Osteoblast (primary cell): ENCODE data around the gene FOXL3. TPM values are rescaled to one million over a fixed set of nuclear protein-coding genes. Genes with fewer than 3 reads are reported as not detected.
"Not testable (repeated sequence)": the region's sequence is repeated elsewhere in the genome, so short reads cannot be mapped to it uniquely, and the experiment has no call there.

ENCODE experiments used
- DNase-seq: peaks from one replicate; pipeline ENCODE4 v3.0.0; 2011; ENCODE audit warnings: low spot score, mixed read lengths; ENCODE audit not compliant: insufficient read length; ENCODE audit errors: missing footprints
- H2AFZ ChIP-seq: 2 replicates; pipeline ENCODE4 v1.6.0; 2011; ENCODE audit warnings: mild to moderate bottlenecking, low read length
- H3K27ac ChIP-seq: 2 replicates; pipeline ENCODE4 v1.5.1; 2011; ENCODE audit warnings: mild to moderate bottlenecking, low read depth, low read length, moderate library complexity
- H3K27me3 ChIP-seq: 2 replicates; pipeline ENCODE4 v1.6.0; 2012; ENCODE audit warnings: mild to moderate bottlenecking, control low read depth, inconsistent platforms, low read length, moderate library complexity; ENCODE audit not compliant: insufficient read depth
- H3K36me3 ChIP-seq: 2 replicates; pipeline ENCODE4 v1.5.1; 2011; ENCODE audit warnings: mild to moderate bottlenecking, low read length, control low read depth, moderate library complexity; ENCODE audit not compliant: insufficient read depth
- H3K4me1 ChIP-seq: 2 replicates; pipeline ENCODE4 v1.5.1; 2011; ENCODE audit warnings: mild to moderate bottlenecking, low read length, control low read depth, moderate library complexity; ENCODE audit not compliant: insufficient read depth
- H3K4me2 ChIP-seq: 2 replicates; pipeline ENCODE4 v1.6.0; 2011; ENCODE audit warnings: mild to moderate bottlenecking, low read length; ENCODE audit not compliant: insufficient read depth
- H3K4me3 ChIP-seq: fragments of 200-600 bp; sonication (generic); 3 replicates; pipeline ENCODE4 v1.5.1; 2012; ENCODE audit warnings: mild to moderate bottlenecking, low read length, inconsistent platforms; ENCODE audit not compliant: insufficient read depth
- H3K79me2 ChIP-seq: 2 replicates; pipeline ENCODE4 v1.6.0; 2012; ENCODE audit warnings: mild to moderate bottlenecking, low read length, control low read depth, inconsistent platforms; ENCODE audit not compliant: insufficient read depth
- H3K9me3 ChIP-seq: 2 replicates; pipeline ENCODE4 v1.5.1; 2011; ENCODE audit warnings: low read depth, low read length, control low read depth
- H4K20me1 ChIP-seq: 2 replicates; pipeline ENCODE4 v1.6.0; 2012; ENCODE audit warnings: mild to moderate bottlenecking, low read length, control low read depth; ENCODE audit not compliant: insufficient read depth
- CTCF ChIP-seq: IDR thresholded peaks from 2 replicates; pipeline ENCODE4 v1.5.1; 2011; ENCODE audit warnings: mild to moderate bottlenecking, low read depth, low read length, moderate library complexity; ENCODE audit errors: extremely low read depth
- total RNA-seq: library from RNA; depleted of rRNA; stranded (reverse); fragments of >200 nt; gene quantifications from 2 replicates; pipeline ENCODE4 v1.2.3, GENCODE V29; 2012

FOXL3 gene
- total RNA-seq, 1 donor, result not detected

- Histone ChIP-seq H2AFZ (no peak overlapping the region), H3K4me3 (no peak overlapping the region), H3K36me3 (peaks cover 38% of the 10 kb centered on the region), H4K20me1 (peaks cover 6% of the 10 kb centered on the region), H3K4me2 (no peak overlapping the region), H3K79me2 (no peaks in the 10 kb centered on the region), H3K27ac (no peak overlapping the region), H3K4me1 (no peaks in the 10 kb centered on the region), H3K9me3 (peaks cover 5% of the 10 kb centered on the region), H3K27me3 (no peaks in the 10 kb centered on the region)
- TF ChIP-seq CTCF, result no peak
- DNase-seq, result peak; percentile 83
Measured at GRCh38 chr7:261341-262250, 28.4 kb upstream of the FOXL3 start.

- Histone ChIP-seq H3K9me3 (peaks cover 5% of the 10 kb centered on the region), H3K27me3 (no peaks in the 10 kb centered on the region), H3K79me2 (no peaks in the 10 kb centered on the region), H2AFZ (no peak overlapping the region), H3K36me3 (peaks cover 31% of the 10 kb centered on the region), H4K20me1 (peaks cover 6% of the 10 kb centered on the region), H3K4me2 (no peak overlapping the region), H3K27ac (no peak overlapping the region), H3K4me1 (no peaks in the 10 kb centered on the region), H3K4me3 (no peak overlapping the region)
- peak; percentile 70 for DNase-seq
- TF ChIP-seq CTCF, result no peak
Measured at GRCh38 chr7:262251-262572, 27.8 kb upstream of the FOXL3 start.

- peak; percentile 31 for TF ChIP-seq CTCF
- H3K4me1 ChIP-seq, H3K27me3 ChIP-seq, H3K27ac ChIP-seq, H3K4me2 ChIP-seq, H3K9me3 ChIP-seq, H2AFZ ChIP-seq, H3K4me3 ChIP-seq, H4K20me1 ChIP-seq, H3K79me2 ChIP-seq: not testable (repeated sequence)
- peaks cover 26% of the 10 kb centered on the region for H3K36me3 ChIP-seq
- DNase-seq, result peak; percentile 81
Measured at GRCh38 chr7:262631-263311, 27.2 kb upstream of the FOXL3 start.

GRCh38 chr7:263483-264351 is 26.3 kb upstream of the FOXL3 start:
- H3K27ac ChIP-seq, H3K4me1 ChIP-seq, H4K20me1 ChIP-seq, DNase-seq, H3K79me2 ChIP-seq, H2AFZ ChIP-seq, H3K4me3 ChIP-seq, H3K9me3 ChIP-seq, H3K4me2 ChIP-seq, H3K27me3 ChIP-seq: not testable (repeated sequence)
- peaks cover 22% of the 10 kb centered on the region for H3K36me3 ChIP-seq
- peak; percentile 30 for TF ChIP-seq CTCF
